Measurements from ENCODE around the gene PI4KA. TPM values are rescaled to one million over a fixed set of nuclear protein-coding genes. Genes with fewer than 3 reads are reported as not detected.

The PI4KA gene
- total RNA-seq, 1 experiment from 2014 or later: 65.8 TPM

DNA sequence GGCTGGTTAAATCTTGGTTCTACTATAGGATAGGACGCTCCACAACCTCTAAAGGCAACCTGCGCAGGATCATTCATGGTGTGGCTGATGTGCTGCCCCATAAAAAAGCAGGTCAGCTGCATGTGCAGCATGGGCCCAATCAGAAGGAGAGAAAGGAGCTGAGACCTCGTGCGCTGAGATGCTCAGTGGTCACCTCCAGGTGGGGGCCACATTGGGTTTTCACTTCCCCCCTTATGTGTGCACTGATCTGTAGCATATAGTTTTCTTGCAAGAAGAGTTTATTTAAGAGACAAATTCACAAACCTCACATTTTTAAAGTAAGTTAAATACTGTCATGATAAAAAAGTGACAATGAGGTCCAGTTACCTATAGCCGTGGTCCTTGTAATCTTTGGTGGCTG lies 60.4 kb downstream of the PI4KA start:
- Histone ChIP-seq H2AFZ (ENCODE audit: low read length) (no peak overlapping the region), H3K9me3 (ENCODE audit: control insufficient read depth, low read depth, low read length) (no peaks in the 10 kb centered on the region), H2BK20ac (ENCODE audit: low read depth, low read length, poor library complexity, severe bottlenecking) (no peak overlapping the region), H3K79me1 (ENCODE audit: insufficient read depth, low read depth, low read length, poor library complexity, severe bottlenecking) (no peaks in the 10 kb centered on the region), H3K27ac (ENCODE audit: insufficient read length, low read depth, low read length) (no peak overlapping the region), H2BK12ac (ENCODE audit: insufficient read length, low read depth, low read length) (no peak overlapping the region), H4K5ac (ENCODE audit: insufficient read length, low read depth, low read length) (no peak overlapping the region), H3T11ph (ENCODE audit: low read length) (no peak overlapping the region), H3K23me2 (ENCODE audit: insufficient read length, low read depth, low read length, poor library complexity, severe bottlenecking) (no peaks in the 10 kb centered on the region), H3K9ac (ENCODE audit: extremely low read depth, insufficient read length, low read length) (no peak overlapping the region), H3K14ac (ENCODE audit: insufficient read depth, low read length) (no peak overlapping the region), H3K4me2 (ENCODE audit: insufficient read depth, insufficient read length, low read length) (no peak overlapping the region), H3K56ac (ENCODE audit: insufficient read length, low read depth, low read length) (no peak overlapping the region), H4K8ac (replicated peaks; ENCODE audit: insufficient read length, low read depth, low read length) (no peak overlapping the region), H3K23ac (ENCODE audit: insufficient read length, low read depth, low read length) (no peak overlapping the region), H4K20me1 (ENCODE audit: control insufficient read depth, insufficient read depth, insufficient read length) (no peaks in the 10 kb centered on the region), H3K4me1 (ENCODE audit: insufficient read depth, low read length) (no peaks in the 10 kb centered on the region), H2AK5ac (ENCODE audit: insufficient read length, low read length) (no peak overlapping the region), H2BK15ac (ENCODE audit: low read depth, low read length) (no peak overlapping the region), H4K91ac (ENCODE audit: insufficient read length, low read depth, low read length) (no peak overlapping the region), H2BK120ac (ENCODE audit: low read depth, low read length, poor library complexity, severe bottlenecking) (no peak overlapping the region), H3K79me2 (ENCODE audit: insufficient read depth, low read length) (no peaks in the 10 kb centered on the region), H2BK5ac (ENCODE audit: insufficient read length, low read length) (no peak overlapping the region), H3K4ac (ENCODE audit: low read depth, low read length) (no peak overlapping the region), H3K27me3 (ENCODE audit: insufficient read depth, low read length) (no peaks in the 10 kb centered on the region), H3K18ac (ENCODE audit: insufficient read length, low read depth, low read length) (no peak overlapping the region)
- TF ChIP-seq CTCF (conservative IDR thresholded peaks at IDR 0.05): no peak
- no peak overlapping the region for H3K4me3 Mint-ChIP-seq
- no peaks in the 10 kb centered on the region for H3K9me3 Mint-ChIP-seq
- no peaks in the 10 kb centered on the region for H3K27me3 Mint-ChIP-seq (ENCODE audit: low read depth)
- H3K4me1 Mint-ChIP-seq: peaks cover 5 to 6% of the 10 kb centered on the region in 2 experiments; a peak in 2 of 4 replicates
- no peak overlapping the region for H3K27ac Mint-ChIP-seq
- DNase-seq: no peak
- WGBS (ENCODE audit: extremely low coverage, insufficient read length, low lambda C conversion rate): no CpG with 5 or more reads among the region's 5 CpGs
- H3K36me3 Mint-ChIP-seq (ENCODE audit: insufficient read depth in 1 of 3, low read depth in 3 of 3): peaks cover 7 to 68% (median 24%) of the 10 kb centered on the region in 3 experiments
